CD4-positive, alpha-beta T cell (primary cell): ENCODE measurements around the gene APOD. TPM values are rescaled to one million over a fixed set of nuclear protein-coding genes. Genes with fewer than 3 reads are reported as not detected.

ENCODE experiments used
- ATAC-seq: fragments of 200-7000 bp; cut with Tn5 transposase; one replicate; pipeline ENCODE4 v1.10.0; 2022; ENCODE audit warnings: mild to moderate bottlenecking; ENCODE audit not compliant: poor library complexity
- CTCF ChIA-PET: fragments of 350-600 bp; sonication (Branson Sonifier 250); formaldehyde crosslinking; loops from one replicate; lab custom pipeline; 2021; ENCODE audit warnings: antibody characterized with exemption, inconsistent platforms; lab: Charles Lee
- POLR2A ChIA-PET: fragments of 350-600 bp; sonication (Branson Sonifier 250); formaldehyde crosslinking; loops from one replicate; lab custom pipeline; 2021; ENCODE audit warnings: antibody characterized with exemption, inconsistent platforms; lab: Charles Lee
- DNase-seq, 14 experiments: peaks; one replicate each; pipeline ENCODE4 v3.0.0-alpha.2; 2013 to 2020; ENCODE audit warnings: mixed read lengths in 2 of 14
- H3K27ac ChIP-seq, 2 donors: one replicate each; pipeline versions ENCODE4 v1.5.1 to v1.7.0; 2013; ENCODE audit warnings: low read length in 2 of 2, low read depth in 1 of 2, mild to moderate bottlenecking in 1 of 2
- H3K27me3 ChIP-seq, 2 experiments: 1 replicate in 1 of 2; 2 replicates in 1 of 2; pipeline versions ENCODE4 v1.6.1 to v1.7.0; 2013; ENCODE audit warnings: low read length in 2 of 2, control low read depth in 1 of 2, mild to moderate bottlenecking in 1 of 2, moderate library complexity in 1 of 2; ENCODE audit not compliant: insufficient read depth in 2 of 2, control insufficient read depth in 1 of 2
- H3K36me3 ChIP-seq: one replicate; pipeline ENCODE4 v1.6.1; 2013; ENCODE audit warnings: low read length, control low read depth; ENCODE audit not compliant: insufficient read depth
- H3K4me1 ChIP-seq: one replicate; pipeline ENCODE4 v1.6.1; 2013; ENCODE audit warnings: low read length, control low read depth; ENCODE audit not compliant: insufficient read depth
- H3K4me3 ChIP-seq: one replicate; pipeline ENCODE4 v1.5.1; 2013; ENCODE audit warnings: mild to moderate bottlenecking, low read length, moderate library complexity
- H3K9me3 ChIP-seq, 2 experiments: 1 replicate in 1 of 2; 2 replicates in 1 of 2; pipeline versions ENCODE4 v1.6.1 to v1.7.0; 2013; ENCODE audit warnings: low read length in 2 of 2, mild to moderate bottlenecking in 2 of 2, control low read depth in 1 of 2, moderate library complexity in 1 of 2; ENCODE audit not compliant: control insufficient read depth in 1 of 2, insufficient read depth in 1 of 2
- H3K27ac Mint-ChIP-seq: one replicate; pipeline ENCODE4 v1.8.0; 2020; ENCODE audit warnings: mixed read lengths
- H3K27me3 Mint-ChIP-seq: one replicate; pipeline ENCODE4 v1.8.0; 2021; ENCODE audit warnings: mixed read lengths
- H3K36me3 Mint-ChIP-seq: one replicate; pipeline ENCODE4 v1.8.0; 2021; ENCODE audit warnings: low read depth, mixed read lengths
- H3K4me1 Mint-ChIP-seq: one replicate; pipeline ENCODE4 v1.8.0; 2021; ENCODE audit warnings: low read depth, mixed read lengths
- H3K4me3 Mint-ChIP-seq: one replicate; pipeline ENCODE4 v1.8.0; 2020; ENCODE audit warnings: mild to moderate bottlenecking, mixed read lengths
- H3K9me3 Mint-ChIP-seq: one replicate; pipeline ENCODE4 v1.8.0; 2020; ENCODE audit warnings: mixed read lengths
- CTCF ChIP-seq: fragments of 200-600 bp; IDR thresholded peaks from one replicate; pipeline ENCODE4 v1.8.0; 2022; ENCODE audit warnings: antibody characterized with exemption, mild to moderate bottlenecking
- intact Hi-C, 2 experiments: fragments of 100-400 bp; cut with DNase I in 1 of 2; cut with micrococcal nuclease in 1 of 2; formaldehyde crosslinking; loops; one replicate each; pipeline versions ENCODE4 v1.15.1 to v1.9.0; 2023 to 2025; cut with DNase I, micrococcal nuclease
- total RNA-seq, 174 experiments: library from RNA in 2 of 174; stranded (reverse) in 2 of 174; gene quantifications; one replicate each; pipeline ENCODE4 v1.2.3 and lab custom pipeline; 2021 to 2026

APOD gene
- total RNA-seq, 2 experiments from 2014 or later, result not detected

- POLR2A ChIA-PET, result no interaction called here
- H3K9me3 ChIP-seq, result no peaks in the 10 kb centered on the region
- no peak for TF ChIP-seq CTCF
- no peaks in the 10 kb centered on the region for H3K36me3 ChIP-seq
- Mint-ChIP-seq H3K27ac (no peak overlapping the region), H3K4me1 (no peaks in the 10 kb centered on the region), H3K27me3 (no peaks in the 10 kb centered on the region), H3K4me3 (no peak overlapping the region), H3K9me3 (no peaks in the 10 kb centered on the region), H3K36me3 (no peaks in the 10 kb centered on the region)
- CTCF ChIA-PET, result interaction anchor here (1.5 kb wide), 1 partner anchor 142 kb away, joined by 3 read pairs; no protein-coding TSS in a partner anchor
- no peak overlapping the region for H3K4me3 ChIP-seq
- H3K4me1 ChIP-seq, result no peaks in the 10 kb centered on the region
- H3K27ac ChIP-seq, result no peak overlapping the region
- ATAC-seq (no peak), DNase-seq (no peak)
- H3K27me3 ChIP-seq, result no peaks in the 10 kb centered on the region
- intact Hi-C loops, result no loop called here
Measured at GRCh38 chr3:195578565-195578964, 5.2 kb downstream of the APOD start.

GRCh38 chr3:195577645-195578177, 6.0 kb downstream of the APOD start:
- Histone ChIP-seq H3K36me3 (no peaks in the 10 kb centered on the region), H3K27ac (no peak overlapping the region), H3K27me3 (no peaks in the 10 kb centered on the region), H3K9me3 (no peaks in the 10 kb centered on the region), H3K4me1 (no peaks in the 10 kb centered on the region), H3K4me3 (no peak overlapping the region)
- ChIA-PET POLR2A (no interaction called here), CTCF (interaction anchor here (1.5 kb wide), 1 partner anchor 142 kb away, joined by 3 read pairs; no protein-coding TSS in a partner anchor)
- TF ChIP-seq CTCF, result no peak
- Mint-ChIP-seq H3K36me3 (no peaks in the 10 kb centered on the region), H3K4me1 (no peaks in the 10 kb centered on the region), H3K9me3 (no peaks in the 10 kb centered on the region), H3K4me3 (no peak overlapping the region), H3K27me3 (no peaks in the 10 kb centered on the region), H3K27ac (no peak overlapping the region)
- DNase-seq (no peak), ATAC-seq (no peak)
- intact Hi-C loops, result no loop called here

GRCh38 chr3:195574497-195575304, 9.0 kb downstream of the APOD start:
- H3K9me3 Mint-ChIP-seq, result no peaks in the 10 kb centered on the region
- H3K4me3 Mint-ChIP-seq, result no peak overlapping the region

More at GRCh38 chr3:195574497-195575304, 9.0 kb downstream of the APOD start:
- CTCF ChIA-PET, result no interaction called here
- H3K27ac Mint-ChIP-seq, result no peak overlapping the region
- peaks cover 10% of the 10 kb centered on the region for H3K4me1 Mint-ChIP-seq
- Histone ChIP-seq H3K27ac (no peak overlapping the region), H3K4me1 (no peaks in the 10 kb centered on the region), H3K36me3 (no peaks in the 10 kb centered on the region), H3K27me3 (no peaks in the 10 kb centered on the region), H3K9me3 (no peaks in the 10 kb centered on the region), H3K4me3 (no peak overlapping the region)
- DNase-seq (no peak), ATAC-seq (no peak)
- POLR2A ChIA-PET, result no interaction called here
- no peaks in the 10 kb centered on the region for H3K36me3 Mint-ChIP-seq
- TF ChIP-seq CTCF, result no peak
- intact Hi-C loops, result no loop called here
- no peaks in the 10 kb centered on the region for H3K27me3 Mint-ChIP-seq
